HUES48 (cell line): ENCODE results near the gene UGT1A6.

ENCODE experiments used
- H3K27ac ChIP-seq: one replicate; pipeline ENCODE4 v1.7.0; 2013; ENCODE audit warnings: low read depth, low read length, inconsistent platforms
- H3K27me3 ChIP-seq: 2 replicates; pipeline ENCODE4 v1.6.1; 2013; ENCODE audit warnings: mild to moderate bottlenecking, low read length; ENCODE audit not compliant: control insufficient read depth, insufficient read depth
- H3K36me3 ChIP-seq: 2 replicates; pipeline ENCODE4 v1.6.1; 2013; ENCODE audit warnings: low read length; ENCODE audit not compliant: control insufficient read depth, insufficient read depth
- H3K4me1 ChIP-seq: 2 replicates; pipeline ENCODE4 v1.6.1; 2013; ENCODE audit warnings: mild to moderate bottlenecking, low read length; ENCODE audit not compliant: control insufficient read depth, insufficient read depth
- H3K4me3 ChIP-seq: 2 replicates; pipeline ENCODE4 v1.5.1; 2013; ENCODE audit warnings: mild to moderate bottlenecking, low read depth, low read length
- H3K9ac ChIP-seq: 2 replicates; pipeline ENCODE4 v1.6.1; 2013; ENCODE audit warnings: mild to moderate bottlenecking, low read depth, low read length, moderate library complexity
- H3K9me3 ChIP-seq: 2 replicates; pipeline ENCODE4 v1.6.1; 2013; ENCODE audit warnings: low read length; ENCODE audit not compliant: control insufficient read depth, insufficient read depth

The UGT1A6 gene

DNA sequence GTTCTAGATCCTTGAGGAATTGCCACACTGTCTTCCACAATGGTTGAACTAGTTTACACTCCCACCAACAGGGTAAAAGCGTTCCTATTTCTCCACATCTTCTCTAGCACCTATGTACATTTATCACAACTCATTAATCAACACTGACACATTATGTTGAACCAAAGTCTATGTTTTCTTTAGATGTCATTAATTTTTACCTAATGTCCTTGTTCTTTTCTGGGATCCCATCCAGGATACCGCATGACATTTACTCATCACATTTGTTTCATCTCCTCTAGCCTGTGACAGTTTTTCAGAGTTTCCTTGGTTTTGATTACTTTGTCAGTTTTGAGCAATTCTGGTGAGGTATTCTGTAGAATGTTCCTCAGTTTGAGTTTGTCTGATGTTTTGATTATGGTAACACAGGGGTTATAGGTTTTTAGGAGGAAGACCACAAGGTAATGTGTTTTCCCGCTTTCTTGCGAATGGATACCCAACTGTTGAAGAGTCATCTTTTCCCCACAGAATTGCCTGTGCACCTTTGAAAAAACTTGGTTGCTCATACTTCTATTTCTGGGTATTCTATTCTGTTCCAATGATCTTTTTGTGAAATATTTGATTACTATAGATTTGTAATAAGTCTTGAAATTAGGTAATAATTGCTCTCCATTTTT, 24.0 kb upstream of the UGT1A6 start:
- Histone ChIP-seq H3K27me3 (no peaks in the 10 kb centered on the region), H3K4me1 (no peaks in the 10 kb centered on the region), H3K9me3 (peaks cover 3% of the 10 kb centered on the region; the same call in 1 of the 2 replicates), H3K27ac (no peak overlapping the region), H3K36me3 (no peaks in the 10 kb centered on the region), H3K4me3 (no peak overlapping the region), H3K9ac (no peak overlapping the region)

DNA sequence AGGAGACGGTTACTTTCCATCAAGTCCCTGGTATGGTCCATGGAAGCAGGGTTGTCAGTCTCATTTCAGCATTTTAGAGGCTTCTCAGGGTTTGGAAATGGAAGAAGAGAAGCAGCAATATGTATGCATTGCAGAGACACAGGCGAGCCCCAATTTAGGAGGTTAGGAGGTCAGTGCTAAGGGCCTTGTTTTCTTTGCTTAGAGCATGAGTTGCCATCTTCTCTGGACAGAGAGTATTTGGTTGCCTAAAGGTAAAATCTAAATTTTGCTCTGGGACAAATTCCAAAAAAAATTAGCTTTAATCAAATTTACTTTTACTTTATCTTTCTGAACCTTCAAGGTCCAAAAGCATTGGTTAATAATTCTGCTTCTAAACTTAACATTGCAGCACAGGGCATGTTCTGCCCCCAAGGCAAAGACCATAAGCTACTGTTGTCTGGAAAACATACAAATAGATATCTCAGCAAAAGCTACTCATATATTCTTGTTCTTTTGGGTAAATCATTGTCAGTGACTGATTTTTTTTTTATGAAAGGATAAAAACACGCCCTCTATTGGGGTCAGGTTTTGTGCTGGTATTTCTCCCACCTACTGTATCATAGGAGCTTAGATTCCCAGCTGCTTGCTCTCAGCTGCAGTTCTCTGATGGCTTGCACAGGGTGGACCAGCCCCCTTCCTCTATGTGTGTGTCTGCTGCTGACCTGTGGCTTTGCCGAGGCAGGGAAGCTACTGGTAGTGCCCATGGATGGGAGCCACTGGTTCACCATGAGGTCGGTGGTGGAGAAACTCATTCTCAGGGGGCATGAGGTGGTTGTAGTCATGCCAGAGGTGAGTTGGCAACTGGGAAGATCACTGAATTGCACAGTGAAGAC, 21.2 kb upstream of the UGT1A6 start, which contains the start of gene UGT1A9:
TSS of gene UGT1A9 (plus strand) at position 609 of the 872 bp plus-strand sequence. CDS start at position 646, 37 bp downstream.
- H3K27ac ChIP-seq, result no peak within 1 kb of the TSS
- H3K36me3 ChIP-seq, result no peaks in the 10 kb centered on the region
- H3K9me3 ChIP-seq, result no peaks in the 10 kb centered on the region
- no peaks in the 10 kb centered on the region for H3K27me3 ChIP-seq
- H3K4me3 ChIP-seq, result no peak within 1 kb of the TSS
- H3K9ac ChIP-seq, result no peak within 1 kb of the TSS
- no peaks in the 10 kb centered on the region for H3K4me1 ChIP-seq

DNA sequence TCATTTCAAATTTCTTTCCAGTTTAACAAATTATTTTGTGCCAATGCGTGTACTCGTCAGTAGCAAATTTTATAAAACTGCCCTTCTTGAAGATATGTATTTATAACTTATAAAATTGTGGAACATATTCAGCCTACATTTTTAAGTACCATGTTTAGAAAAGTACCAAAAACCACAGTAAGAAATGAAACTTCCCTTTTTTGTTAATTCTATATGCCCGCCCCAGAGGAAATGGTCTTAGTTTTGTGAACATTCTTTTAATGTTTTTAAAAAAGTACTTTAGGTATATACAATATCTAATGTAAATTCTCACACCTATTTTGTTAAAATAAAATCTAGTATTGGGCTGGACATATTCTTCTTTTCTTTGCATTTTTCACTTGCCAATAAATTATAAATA, 19.8 kb upstream of the UGT1A6 start:
- no peak overlapping the region for H3K4me3 ChIP-seq
- no peak overlapping the region for H3K9ac ChIP-seq
- H3K27me3 ChIP-seq, result no peaks in the 10 kb centered on the region
- no peak overlapping the region for H3K27ac ChIP-seq
- no peaks in the 10 kb centered on the region for H3K9me3 ChIP-seq
- H3K4me1 ChIP-seq, result no peaks in the 10 kb centered on the region
- H3K36me3 ChIP-seq, result no peaks in the 10 kb centered on the region

DNA sequence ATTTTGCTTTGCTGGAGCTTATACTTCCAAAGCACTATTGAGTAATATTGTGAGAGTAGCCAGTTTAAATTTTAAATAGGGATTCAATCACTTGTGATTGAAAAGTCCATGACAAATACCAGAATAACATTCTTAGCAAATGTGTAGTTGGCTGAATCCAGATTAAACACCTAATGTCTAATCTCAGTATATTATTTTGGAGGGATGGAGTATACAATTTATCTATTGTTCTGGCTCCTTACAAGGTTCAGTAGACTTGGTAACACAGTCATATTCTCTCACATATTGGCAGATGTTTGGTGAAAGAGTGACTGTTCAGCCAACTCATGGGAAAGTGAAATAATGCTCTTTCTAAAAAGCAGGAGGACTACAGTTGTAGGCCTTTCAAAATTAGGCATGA, 18.8 kb upstream of the UGT1A6 start:
- H3K27ac ChIP-seq, result no peak overlapping the region

DNA sequence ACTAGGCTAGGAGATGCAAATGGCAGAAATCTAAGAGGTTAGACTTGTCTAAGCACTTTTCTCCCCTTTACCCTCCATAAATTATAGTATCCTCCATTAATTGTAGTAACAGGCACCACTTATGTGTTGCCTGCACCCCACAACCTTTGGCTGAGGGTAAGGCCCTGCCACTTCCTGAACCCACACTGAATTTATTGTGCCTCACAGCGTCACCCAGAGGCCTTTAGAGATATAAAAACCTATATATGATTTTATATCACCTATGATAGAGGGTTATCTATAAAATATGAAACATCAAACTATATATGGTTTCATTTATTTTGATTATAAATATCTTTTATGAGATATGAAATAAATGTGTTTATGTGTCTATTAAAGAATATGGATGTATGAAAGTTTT, 18.4 kb upstream of the UGT1A6 start:
- H3K9me3 ChIP-seq, result no peaks in the 10 kb centered on the region
- H3K4me3 ChIP-seq, result no peak overlapping the region
- H3K36me3 ChIP-seq, result no peaks in the 10 kb centered on the region
- no peak overlapping the region for H3K27ac ChIP-seq
- H3K27me3 ChIP-seq, result no peaks in the 10 kb centered on the region
- H3K9ac ChIP-seq, result no peak overlapping the region
- H3K4me1 ChIP-seq, result no peaks in the 10 kb centered on the region

More for the DNA sequence above, 18.8 kb upstream of the UGT1A6 start:
- Histone ChIP-seq H3K4me1 (no peaks in the 10 kb centered on the region), H3K36me3 (no peaks in the 10 kb centered on the region), H3K9me3 (no peaks in the 10 kb centered on the region), H3K27me3 (no peaks in the 10 kb centered on the region), H3K9ac (no peak overlapping the region), H3K4me3 (no peak overlapping the region)

DNA sequence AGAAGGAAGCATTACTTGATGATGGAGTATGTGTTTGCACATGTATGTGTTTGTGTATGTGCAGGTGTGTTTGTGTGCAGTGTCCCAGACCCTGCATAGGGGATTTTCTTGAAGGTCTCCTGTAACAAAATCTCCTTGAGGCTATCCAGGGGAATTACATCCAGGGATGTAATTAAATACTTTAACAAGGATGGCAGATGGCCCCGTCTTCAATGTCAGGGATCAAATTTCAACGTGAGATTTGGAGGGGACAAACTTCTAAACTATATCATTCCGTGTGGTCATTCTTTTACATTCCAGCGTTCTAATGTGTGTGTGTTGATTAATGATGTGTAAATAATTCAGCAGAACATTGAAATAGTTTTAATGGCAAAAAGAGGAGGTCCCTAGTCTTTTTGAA, 17.7 kb upstream of the UGT1A6 start:
- Histone ChIP-seq H3K9me3 (no peaks in the 10 kb centered on the region), H3K4me3 (no peak overlapping the region), H3K27me3 (no peaks in the 10 kb centered on the region), H3K9ac (no peak overlapping the region), H3K27ac (no peak overlapping the region), H3K36me3 (no peaks in the 10 kb centered on the region), H3K4me1 (no peaks in the 10 kb centered on the region)

DNA sequence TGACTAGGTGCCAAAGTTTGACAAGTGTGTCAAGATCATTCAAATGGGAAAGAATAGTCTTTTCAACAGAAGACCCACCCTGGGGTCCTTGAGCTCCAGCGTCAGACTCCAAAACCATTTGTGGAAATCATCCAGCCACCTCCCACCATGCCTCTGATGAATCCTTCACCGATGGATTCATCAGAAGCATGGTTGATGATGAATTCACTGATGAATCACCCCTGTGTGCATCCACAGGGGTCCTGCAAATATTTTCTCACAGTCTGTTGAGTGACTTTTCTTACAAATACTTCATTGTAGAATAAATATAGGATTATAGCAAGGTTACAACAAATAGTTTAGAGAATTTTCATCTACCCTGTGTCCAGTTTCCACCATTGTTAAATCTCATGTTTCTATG, 16.6 kb upstream of the UGT1A6 start:
- no peaks in the 10 kb centered on the region for H3K9me3 ChIP-seq
- H3K9ac ChIP-seq, result no peak overlapping the region
- no peak overlapping the region for H3K27ac ChIP-seq
- H3K4me1 ChIP-seq, result no peaks in the 10 kb centered on the region
- H3K36me3 ChIP-seq, result no peaks in the 10 kb centered on the region
- no peak overlapping the region for H3K4me3 ChIP-seq
- H3K27me3 ChIP-seq, result no peaks in the 10 kb centered on the region

DNA sequence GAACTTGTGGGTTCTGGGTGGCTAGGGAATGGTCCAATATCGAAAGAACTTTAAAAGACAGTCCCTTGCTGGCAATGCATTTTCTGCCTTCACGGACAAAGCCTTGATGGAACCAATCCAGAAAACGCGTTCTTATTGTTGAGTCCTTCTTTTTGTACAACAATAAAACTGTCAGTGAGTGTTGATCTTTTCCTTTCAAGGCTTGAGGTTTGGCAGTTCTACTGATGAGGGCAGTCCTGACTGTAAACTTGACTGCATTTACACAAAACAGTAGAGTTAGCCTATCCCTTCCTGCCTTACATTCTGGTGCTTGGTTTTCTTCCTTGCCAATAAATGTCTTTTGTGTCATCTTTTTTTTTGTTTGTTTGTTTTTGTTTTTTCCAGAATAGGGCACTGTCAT, 13.5 kb upstream of the UGT1A6 start:
- no peak overlapping the region for H3K4me3 ChIP-seq
- H3K27ac ChIP-seq, result no peak overlapping the region
- no peaks in the 10 kb centered on the region for H3K9me3 ChIP-seq
- no peak overlapping the region for H3K9ac ChIP-seq
- no peaks in the 10 kb centered on the region for H3K4me1 ChIP-seq
- no peaks in the 10 kb centered on the region for H3K27me3 ChIP-seq
- no peaks in the 10 kb centered on the region for H3K36me3 ChIP-seq

DNA sequence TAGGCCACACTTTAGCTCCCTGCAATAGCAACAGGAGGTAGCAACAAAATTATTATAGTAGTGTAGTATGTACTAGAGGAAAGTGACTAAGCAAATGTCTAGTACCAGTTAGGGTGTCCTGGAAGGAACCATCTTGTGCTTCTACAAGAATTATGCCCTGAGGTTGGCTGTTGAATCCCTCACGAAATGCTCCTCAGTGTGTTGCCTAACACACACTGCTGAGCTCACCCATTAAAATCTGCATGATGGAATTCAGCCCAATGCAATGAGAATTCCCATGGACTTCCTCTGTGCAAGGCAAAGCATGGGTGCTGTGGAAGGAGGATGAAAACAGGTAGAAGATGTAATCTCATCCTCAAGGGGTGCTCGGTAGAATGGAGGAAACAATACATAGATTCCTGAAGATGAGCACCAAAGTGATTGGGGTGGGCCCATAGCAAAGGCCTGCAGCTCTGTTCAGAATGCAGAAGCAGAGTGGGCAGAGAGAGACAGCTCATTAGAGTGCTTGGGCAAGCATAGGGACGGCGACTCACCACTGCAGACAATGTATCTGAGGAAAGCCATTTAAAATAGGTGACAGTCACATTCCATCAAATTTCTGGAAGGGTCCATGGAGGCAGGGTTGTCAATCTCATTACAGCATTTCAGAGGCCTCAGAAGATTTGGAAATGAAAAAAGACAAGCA, 12.2 kb upstream of the UGT1A6 start:
- H3K36me3 ChIP-seq, result no peaks in the 10 kb centered on the region
- no peak overlapping the region for H3K4me3 ChIP-seq
- no peaks in the 10 kb centered on the region for H3K27me3 ChIP-seq
- no peaks in the 10 kb centered on the region for H3K4me1 ChIP-seq
- H3K27ac ChIP-seq, result no peak overlapping the region
- no peak overlapping the region for H3K9ac ChIP-seq
- H3K9me3 ChIP-seq, result no peaks in the 10 kb centered on the region

DNA sequence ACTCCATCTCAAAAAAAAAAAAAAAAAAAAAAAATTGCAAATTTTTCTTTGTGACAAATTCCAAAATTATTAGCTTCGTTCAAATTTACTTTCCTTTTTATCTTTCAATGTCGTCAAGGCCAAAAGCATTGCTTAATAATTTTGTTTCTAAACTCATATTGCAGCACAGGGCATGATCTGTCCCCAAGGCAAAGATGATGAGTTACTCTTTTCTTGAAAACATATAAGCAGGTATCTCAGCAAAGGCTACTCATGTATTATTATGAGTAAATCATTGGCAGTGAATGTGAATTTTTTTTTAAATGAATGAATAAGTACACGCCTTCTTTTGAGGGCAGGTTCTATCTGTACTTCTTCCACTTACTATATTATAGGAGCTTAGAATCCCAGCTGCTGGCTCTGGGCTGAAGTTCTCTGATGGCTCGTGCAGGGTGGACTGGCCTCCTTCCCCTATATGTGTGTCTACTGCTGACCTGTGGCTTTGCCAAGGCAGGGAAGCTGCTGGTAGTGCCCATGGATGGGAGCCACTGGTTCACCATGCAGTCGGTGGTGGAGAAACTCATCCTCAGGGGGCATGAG, 11.1 kb upstream of the UGT1A6 start, which contains the start of gene UGT1A7:
TSS of gene UGT1A7 (plus strand) at position 381 of the 579 bp plus-strand sequence. CDS start at position 418, 37 bp downstream.
- no peaks in the 10 kb centered on the region for H3K36me3 ChIP-seq
- no peak within 1 kb of the TSS for H3K4me3 ChIP-seq
- no peaks in the 10 kb centered on the region for H3K4me1 ChIP-seq
- no peaks in the 10 kb centered on the region for H3K27me3 ChIP-seq
- H3K9me3 ChIP-seq, result no peaks in the 10 kb centered on the region
- no peak within 1 kb of the TSS for H3K9ac ChIP-seq
- H3K27ac ChIP-seq, result no peak within 1 kb of the TSS
